PC-3 (cell line): ENCODE data around the gene SORBS2. TPM values are rescaled to one million over a fixed set of nuclear protein-coding genes. Genes with fewer than 3 reads are reported as not detected.
A peak's percentile ranks its signal among the peaks of the same experiment; 100 is the strongest.

Source experiments
- ATAC-seq: fragments of 200-7000 bp; cut with Tn5 transposase; 2 replicates; pipeline ENCODE4 v1.9.1; 2020; ENCODE audit warnings: mild to moderate bottlenecking, moderate library complexity
- BruUV-seq: library from RNA; stranded (reverse); fragments of 400-500 nt; replicated peaks from 2 replicates; lab custom pipeline; 2021; lab: Mats Ljungman, UMichigan
- CTCF ChIA-PET: fragments of 300-600 bp; sonication (Branson Sonifier 250); formaldehyde crosslinking; loops from one replicate; lab custom pipeline; 2022; ENCODE audit warnings: antibody characterized with exemption; lab: Charles Lee
- POLR2A ChIA-PET: fragments of 300-600 bp; sonication (Branson Sonifier 250); formaldehyde crosslinking; loops from one replicate; lab custom pipeline; 2022; ENCODE audit warnings: antibody characterized with exemption; ENCODE audit not compliant: unreplicated experiment; lab: Charles Lee
- DNase-seq: peaks from one replicate; pipeline ENCODE4 v3.0.0-alpha.2; 2015
- H2AFZ ChIP-seq: fragments of 300-600 bp; sonication (generic); 2 replicates; pipeline ENCODE4 v1.6.0; 2016; ENCODE audit warnings: antibody characterized with exemption, low read length
- H3F3A ChIP-seq: fragments of 300-600 bp; sonication (generic); one replicate; pipeline ENCODE4 v1.6.0; 2017; ENCODE audit warnings: antibody characterized with exemption, low read length, control low read depth, mild to moderate bottlenecking; ENCODE audit not compliant: unreplicated experiment
- H3K27ac ChIP-seq: fragments of 300-600 bp; sonication (generic); 2 replicates; pipeline ENCODE4 v1.5.1; 2016; ENCODE audit warnings: mild to moderate bottlenecking, low read length
- H3K27me3 ChIP-seq: fragments of 300-600 bp; sonication (generic); 2 replicates; pipeline ENCODE4 v1.6.1; 2016; ENCODE audit warnings: low read length, mixed read lengths
- H3K36me3 ChIP-seq: fragments of 300-600 bp; sonication (generic); 2 replicates; pipeline ENCODE4 v1.6.1; 2016; ENCODE audit warnings: low read depth, mixed run types, low read length, mixed read lengths
- H3K4me1 ChIP-seq: fragments of 300-600 bp; sonication (generic); 2 replicates; pipeline ENCODE4 v1.5.1; 2016; ENCODE audit warnings: low read length; ENCODE audit not compliant: insufficient read depth
- H3K4me2 ChIP-seq: fragments of 300-600 bp; sonication (generic); 2 replicates; pipeline ENCODE4 v1.6.0; 2016; ENCODE audit warnings: low read length
- H3K4me3 ChIP-seq: fragments of 300-600 bp; sonication (generic); 2 replicates; pipeline ENCODE4 v1.5.1; 2016; ENCODE audit warnings: mild to moderate bottlenecking, low read length, mixed read lengths
- H3K79me2 ChIP-seq: fragments of 300-600 bp; sonication (generic); 2 replicates; pipeline ENCODE4 v1.6.1; 2017; ENCODE audit warnings: low read length, mixed read lengths
- H3K9ac ChIP-seq: fragments of 300-600 bp; sonication (generic); 2 replicates; pipeline ENCODE4 v1.6.0; 2016; ENCODE audit warnings: mild to moderate bottlenecking, low read length
- H3K9me2 ChIP-seq: fragments of 300-600 bp; sonication (generic); replicated peaks from 2 replicates; pipeline ENCODE4 v1.6.1; 2016; ENCODE audit warnings: mixed run types, low read length, mixed read lengths
- H3K9me3 ChIP-seq: fragments of 300-600 bp; sonication (generic); 2 replicates; pipeline ENCODE4 v1.6.1; 2016; ENCODE audit warnings: low read length, mixed read lengths
- H4K20me1 ChIP-seq: fragments of 300-600 bp; sonication (generic); 2 replicates; pipeline ENCODE4 v1.6.1; 2016; ENCODE audit warnings: low read length, mixed read lengths
- CTCF ChIP-seq: fragments of 300-600 bp; sonication (generic); conservative IDR thresholded peaks from 2 replicates; pipeline ENCODE4 v1.5.1; 2017; ENCODE audit warnings: antibody characterized with exemption, low read depth, mild to moderate bottlenecking, low read length
- EZH2 ChIP-seq: fragments of 300-600 bp; sonication (generic); IDR thresholded peaks from one replicate; pipeline ENCODE4 v1.6.1; 2017; ENCODE audit warnings: antibody characterized with exemption, mild to moderate bottlenecking, low read length; ENCODE audit not compliant: unreplicated experiment
- EZH2phosphoT487 ChIP-seq: fragments of 300-600 bp; sonication (generic); IDR thresholded peaks from 2 replicates; pipeline ENCODE4 v1.6.1; 2018; ENCODE audit warnings: mild to moderate bottlenecking, antibody characterized with exemption, low read length, borderline replicate concordance
- intact Hi-C: fragments of 100-400 bp; cut with micrococcal nuclease; formaldehyde crosslinking; loops from 2 replicates; pipeline ENCODE4 v1.9.0; 2023
- total RNA-seq: library from RNA; depleted of rRNA; stranded (reverse); fragments of >200 nt; gene quantifications from 2 replicates; pipeline ENCODE4 v1.2.3, GENCODE V29; 2014

Gene SORBS2
- total RNA-seq, 1 experiment from 2014 or later: 3.6 TPM

GRCh38 chr4:185722029-185722316, 90.0 kb downstream of the SORBS2 start:
- Histone ChIP-seq H3K36me3 (no peaks in the 10 kb centered on the region), H3K27ac (no peak overlapping the region), H3K9me2 (no peaks in the 10 kb centered on the region), H3K4me1 (peaks cover 9% of the 10 kb centered on the region; the same call in 1 of the 2 replicates), H3K27me3 (no peaks in the 10 kb centered on the region), H4K20me1 (no peaks in the 10 kb centered on the region), H3K9me3 (no peaks in the 10 kb centered on the region), H3F3A (no peaks in the 10 kb centered on the region), H3K9ac (no peak overlapping the region), H3K4me3 (no peak overlapping the region), H3K79me2 (no peaks in the 10 kb centered on the region), H3K4me2 (no peak overlapping the region), H2AFZ (no peak overlapping the region)
- TF ChIP-seq CTCF (no peak), EZH2phosphoT487 (no peak), EZH2 (no peak)
- DNase-seq (peak; percentile 7), ATAC-seq (peak; percentile 66)
- ChIA-PET CTCF (no interaction called here), POLR2A (no interaction called here)
- no TSS peak for BruUV-seq
- intact Hi-C loops: no loop called here

- H3K27me3 ChIP-seq: no peaks in the 10 kb centered on the region
- intact Hi-C loops: no loop called here
- no peak overlapping the region for H2AFZ ChIP-seq
- H3K79me2 ChIP-seq: no peaks in the 10 kb centered on the region
- H3K4me2 ChIP-seq: no peak overlapping the region
- CTCF ChIA-PET: no interaction called here
- no peak for ATAC-seq
- H3K27ac ChIP-seq: no peak overlapping the region
- peaks cover 9% of the 10 kb centered on the region; the same call in 1 of the 2 replicates for H3K4me1 ChIP-seq
- no peak for DNase-seq
- POLR2A ChIA-PET: no interaction called here
- TF ChIP-seq CTCF: no peak
- no peak for TF ChIP-seq EZH2
- TF ChIP-seq EZH2phosphoT487: no peak
- no peaks in the 10 kb centered on the region for H3F3A ChIP-seq
- H4K20me1 ChIP-seq: no peaks in the 10 kb centered on the region
- H3K9me2 ChIP-seq: no peaks in the 10 kb centered on the region
- no peaks in the 10 kb centered on the region for H3K36me3 ChIP-seq
- H3K9me3 ChIP-seq: no peaks in the 10 kb centered on the region
- no TSS peak for BruUV-seq
- no peak overlapping the region for H3K9ac ChIP-seq
- no peak overlapping the region for H3K4me3 ChIP-seq
Observed at GRCh38 chr4:185721190-185722028, 90.6 kb downstream of the SORBS2 start.

DNA sequence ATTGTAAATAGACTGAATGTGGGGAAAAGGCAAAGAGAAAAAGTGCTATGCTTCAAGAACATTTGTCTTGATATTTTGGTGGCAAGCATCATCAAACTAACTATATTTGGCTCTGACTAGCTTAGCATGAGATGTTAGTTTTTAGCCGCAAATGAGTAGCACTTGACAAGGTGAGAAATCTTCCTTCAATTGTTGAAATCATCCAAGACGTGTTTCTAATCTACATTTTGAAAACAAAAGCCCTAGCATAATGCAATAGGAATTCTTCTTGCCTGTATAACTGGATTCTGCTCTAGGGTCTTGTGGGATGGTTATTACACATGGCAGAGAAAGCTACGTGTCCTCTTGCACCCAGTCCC, 92.5 kb downstream of the SORBS2 start:
- no peak for ATAC-seq
- no peaks in the 10 kb centered on the region for H3K36me3 ChIP-seq
- no peak overlapping the region for H3K4me3 ChIP-seq
- CTCF ChIA-PET: no interaction called here
- H3K9me2 ChIP-seq: no peaks in the 10 kb centered on the region
- H3F3A ChIP-seq: no peaks in the 10 kb centered on the region
- no peak for TF ChIP-seq EZH2phosphoT487
- TF ChIP-seq CTCF: no peak
- no peak for TF ChIP-seq EZH2
- no peaks in the 10 kb centered on the region for H3K27me3 ChIP-seq
- H3K4me2 ChIP-seq: no peak overlapping the region
- intact Hi-C loops: no loop called here
- POLR2A ChIA-PET: no interaction called here
- BruUV-seq: no TSS peak
- H3K27ac ChIP-seq: no peak overlapping the region
- H3K79me2 ChIP-seq: no peaks in the 10 kb centered on the region
- no peaks in the 10 kb centered on the region for H4K20me1 ChIP-seq
- H3K9me3 ChIP-seq: no peaks in the 10 kb centered on the region
- no peak overlapping the region for H3K9ac ChIP-seq
- H2AFZ ChIP-seq: no peak overlapping the region
- no peak for DNase-seq
- H3K4me1 ChIP-seq: peaks cover 9% of the 10 kb centered on the region; the same call in 1 of the 2 replicates
